ENCODE measurements around the gene IRX2.

IRX2 gene

GRCh38 chr5:2756211-2757152, 5.0 kb upstream of the IRX2 start:
- no peak for DNase-seq (ENCODE audit: extremely low read depth in 1 of 2, low read depth in 1 of 2)

- no peak for DNase-seq (ENCODE audit: extremely low read depth in 1 of 2, low read depth in 1 of 2)
These were observed 4.2 kb upstream of the IRX2 start for GRCh38 chr5:2755681-2756171.

- DNase-seq (ENCODE audit: extremely low read depth in 1 of 2, low read depth in 1 of 2): no peak
These were observed 3.7 kb upstream of the IRX2 start for GRCh38 chr5:2755076-2755680.

GRCh38 chr5:2754581-2755075, 3.2 kb upstream of the IRX2 start:
- DNase-seq (ENCODE audit: extremely low read depth in 1 of 2, low read depth in 1 of 2): no peak

- DNase-seq (ENCODE audit: extremely low read depth in 1 of 2, low read depth in 1 of 2): no peak
These were observed 2.3 kb upstream of the IRX2 start for GRCh38 chr5:2753452-2754420.

GRCh38 chr5:2752821-2753439, 1.5 kb upstream of the IRX2 start:
- DNase-seq (ENCODE audit: extremely low read depth in 1 of 2, low read depth in 1 of 2): no peak

DNA sequence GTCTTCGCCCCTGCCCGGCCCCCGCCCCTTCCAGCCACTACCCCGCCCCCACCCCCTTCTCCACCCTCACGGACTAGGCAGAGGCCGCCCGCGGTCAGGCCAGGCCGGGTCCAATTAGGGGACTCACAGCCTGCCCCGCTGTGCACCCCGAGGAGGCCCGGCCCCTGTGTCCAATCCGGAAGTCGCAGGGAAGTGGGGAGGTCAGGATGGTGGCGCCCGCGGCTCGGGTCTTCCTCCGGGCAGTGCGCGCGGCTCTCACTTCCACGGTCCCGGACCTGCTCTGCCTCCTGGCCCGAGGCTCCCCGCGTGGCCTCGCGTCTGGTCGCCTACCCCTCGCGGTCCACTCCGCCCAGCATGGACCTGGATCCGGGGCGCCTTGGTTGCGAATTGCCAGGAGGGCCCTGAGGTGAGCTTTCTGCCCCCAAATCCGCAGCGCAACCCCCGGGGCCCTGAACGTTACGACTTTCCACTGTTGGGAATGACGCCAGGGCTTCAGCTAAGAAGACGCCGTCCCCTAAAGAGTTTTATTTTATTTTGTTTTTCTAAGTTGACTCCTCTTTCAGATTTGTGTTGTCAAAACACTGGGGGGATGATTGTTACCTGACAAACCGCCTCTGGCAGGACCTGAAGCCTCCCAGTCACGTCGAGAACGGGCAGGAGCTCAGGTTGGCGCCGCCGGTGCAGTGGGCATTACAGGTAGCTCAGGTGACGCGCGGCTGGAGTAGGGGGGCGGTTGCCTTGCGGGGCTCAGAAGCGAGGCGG, 763 bp upstream of the IRX2 start:
- DNase-seq (ENCODE audit: extremely low read depth in 1 of 2, low read depth in 1 of 2): no peak

GRCh38 chr5:2750758-2751464, 566 bp downstream of the IRX2 start:
- DNase-seq (ENCODE audit: extremely low read depth in 1 of 2, low read depth in 1 of 2): no peak

- DNase-seq (ENCODE audit: extremely low read depth in 1 of 2, low read depth in 1 of 2): no peak
These were observed 1.3 kb downstream of the IRX2 start for GRCh38 chr5:2750026-2750757.

DNA sequence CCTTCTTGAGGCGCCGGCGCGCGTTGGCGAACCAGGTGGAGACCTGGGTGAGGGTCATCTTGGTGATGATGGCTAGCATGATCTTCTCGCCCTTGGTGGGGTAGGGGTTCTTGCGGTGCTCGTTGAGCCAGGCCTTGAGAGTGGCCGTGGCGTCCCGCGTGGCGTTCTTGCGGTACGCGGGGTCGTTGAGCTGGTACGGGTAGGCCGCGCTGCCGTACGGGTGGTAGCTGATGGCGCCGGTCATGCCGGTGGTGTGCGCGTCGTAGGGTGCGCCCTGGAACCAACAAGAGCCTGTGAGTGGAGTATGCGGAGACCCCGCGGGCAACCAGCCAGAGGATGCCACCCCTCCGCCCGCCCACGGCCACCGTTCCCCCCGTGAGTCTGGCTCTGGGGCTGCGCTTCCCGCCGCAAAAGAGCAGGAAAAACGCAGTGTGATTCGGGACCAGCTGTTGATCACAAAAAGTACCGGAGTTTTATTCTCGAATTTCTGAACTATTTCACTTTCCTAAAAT, 1.9 kb downstream of the IRX2 start:
- DNase-seq (ENCODE audit: extremely low read depth in 1 of 2, low read depth in 1 of 2): no peak

GRCh38 chr5:2748861-2749513, 2.5 kb downstream of the IRX2 start:
- no peak for DNase-seq (ENCODE audit: extremely low read depth in 1 of 2, low read depth in 1 of 2)

DNA sequence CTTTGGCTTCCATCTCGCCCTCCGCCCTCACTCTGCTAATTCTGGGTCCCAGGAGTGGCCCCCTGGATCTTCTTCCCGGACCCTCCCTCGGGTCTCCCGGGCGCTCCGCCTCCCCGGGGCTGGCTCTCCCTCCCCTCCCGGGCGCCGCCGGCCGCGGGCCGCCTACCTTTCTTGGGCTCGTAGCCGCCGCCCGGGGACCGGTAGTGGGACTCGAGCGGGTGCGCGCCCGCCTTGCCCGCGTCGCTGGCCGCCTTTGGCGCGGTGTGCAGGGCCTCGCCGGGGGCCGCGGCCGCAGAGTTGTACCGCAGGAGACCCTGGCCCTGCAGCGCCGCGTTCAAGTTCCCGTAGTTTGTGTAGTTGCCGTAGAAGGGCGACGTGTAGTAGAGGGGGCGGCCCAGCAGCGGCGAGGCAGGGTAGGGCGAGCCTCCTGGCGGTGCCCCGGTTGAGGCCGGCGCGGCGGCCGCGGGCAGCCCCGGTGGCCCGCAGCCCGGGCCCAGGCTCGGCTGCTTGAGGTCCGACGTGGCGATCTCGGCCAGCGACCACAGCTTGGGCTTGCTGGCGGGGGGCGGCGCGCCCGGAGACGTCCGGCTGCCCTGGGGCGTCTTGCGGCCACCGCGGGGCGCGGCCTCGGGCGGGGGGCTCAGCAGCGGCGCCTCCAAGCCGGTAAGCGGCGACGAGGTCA, 3.2 kb downstream of the IRX2 start:
- no peak for DNase-seq (ENCODE audit: extremely low read depth in 1 of 2, low read depth in 1 of 2)

DNA sequence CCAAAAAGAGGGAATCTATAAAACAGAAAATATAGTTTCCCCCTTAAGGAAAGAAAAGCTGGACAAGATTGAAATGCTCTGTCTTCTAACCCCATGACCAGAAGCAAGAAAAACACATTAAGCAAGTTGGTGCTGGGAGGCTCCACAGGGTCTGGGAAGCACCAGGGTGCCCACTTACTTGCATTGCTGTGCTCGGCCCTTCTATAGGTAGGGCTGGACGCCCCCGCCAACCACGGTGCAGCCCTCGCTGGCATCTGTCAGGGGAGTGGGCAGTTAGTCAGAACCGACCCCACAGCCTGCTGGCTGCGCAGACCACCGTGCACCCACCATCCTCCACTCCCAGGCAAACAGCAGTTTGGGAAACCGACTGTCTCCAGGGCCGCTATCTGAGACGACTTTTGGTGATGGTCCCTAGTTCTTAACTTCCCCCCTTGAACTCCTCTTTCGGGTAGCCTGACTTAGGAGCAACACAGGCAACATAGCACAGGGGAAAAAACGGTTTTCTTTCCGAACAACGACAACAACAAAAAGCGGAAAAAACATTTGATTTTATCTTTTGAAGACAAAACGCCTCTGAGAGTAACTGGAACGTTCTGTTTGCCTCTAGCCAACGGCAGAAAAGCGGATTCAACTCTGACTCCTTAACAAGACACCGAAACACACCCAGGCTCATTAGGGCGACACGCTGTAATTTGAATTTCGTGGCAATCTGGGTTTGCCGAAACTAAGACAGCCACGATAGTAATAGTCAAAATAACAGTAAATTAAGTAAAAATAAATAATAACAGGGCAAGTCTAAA, 3.9 kb downstream of the IRX2 start:
- no peak for DNase-seq (ENCODE audit: extremely low read depth in 1 of 2, low read depth in 1 of 2)

DNA sequence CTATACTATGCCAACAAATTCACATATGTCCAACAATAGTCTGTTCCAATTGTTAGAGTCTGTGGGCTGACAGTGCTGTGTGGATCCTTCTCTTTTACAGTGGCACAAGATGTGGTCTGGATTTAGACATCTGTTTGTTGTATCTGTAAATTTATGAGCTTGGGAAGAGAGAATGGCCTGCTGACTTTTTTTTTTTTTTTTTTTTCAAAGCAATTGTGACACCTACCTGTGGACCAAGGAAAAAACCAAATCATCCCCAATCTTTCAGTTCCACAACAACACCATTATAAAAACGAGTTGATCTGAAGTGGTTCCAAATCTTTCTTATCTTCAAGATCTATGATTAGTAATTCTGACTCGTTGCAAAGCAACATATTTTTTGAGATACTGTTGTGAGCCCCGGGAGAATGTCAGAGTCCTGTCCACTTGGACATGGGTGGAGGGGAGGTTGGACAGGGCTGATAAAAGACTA, 4.9 kb downstream of the IRX2 start:
- DNase-seq (ENCODE audit: extremely low read depth in 1 of 2, low read depth in 1 of 2): no peak

GRCh38 chr5:2744485-2744884, 7.0 kb downstream of the IRX2 start:
- DNase-seq (ENCODE audit: extremely low read depth in 1 of 2, low read depth in 1 of 2): no peak

Measured in activated CD8-positive, alpha-beta memory T cell treated with anti-CD3 and anti-CD28 coated beads for 1 hour (primary cell).